GM12872 (cell line): ENCODE data around the gene CNGA2.

Experiments
- CTCF ChIP-seq: IDR thresholded peaks from 3 replicates; pipeline ENCODE4 v1.5.1; 2011; ENCODE audit warnings: low read depth, mild to moderate bottlenecking, low read length, moderate library complexity; ENCODE audit not compliant: insufficient read depth

CNGA2 gene

GRCh38 chrX:151725338-151725614 is 9.3 kb upstream of the CNGA2 start:
- TF ChIP-seq CTCF = no peak

- no peak for TF ChIP-seq CTCF
These were observed 7.8 kb upstream of the CNGA2 start for GRCh38 chrX:151726751-151727150.

GRCh38 chrX:151727346-151727745 is 7.2 kb upstream of the CNGA2 start:
- TF ChIP-seq CTCF = no peak

- no peak for TF ChIP-seq CTCF
These were observed 5.4 kb upstream of the CNGA2 start for GRCh38 chrX:151729056-151729725.

- TF ChIP-seq CTCF = no peak
These were observed 673 bp downstream of the CNGA2 start for GRCh38 chrX:151735219-151735618.

GRCh38 chrX:151736685-151737084 is 2.1 kb downstream of the CNGA2 start:
- no peak for TF ChIP-seq CTCF

GRCh38 chrX:151737494-151737893 is 2.9 kb downstream of the CNGA2 start:
- no peak for TF ChIP-seq CTCF
